Measurements from ENCODE around the gene C1QTNF1. TPM values are rescaled to one million over a fixed set of nuclear protein-coding genes. Genes with fewer than 3 reads are reported as not detected.
"Not testable (repeated sequence)": the region's sequence is repeated elsewhere in the genome, so short reads cannot be mapped to it uniquely, and the experiment has no call there.

C1QTNF1 gene
- total and polyA plus RNA-seq, 2 donors (not counting 3 experiments of a cell fraction or from before 2014, with no cell fraction given): 2.5 to 4.0 TPM

- BruUV-seq (replicated peaks): no TSS peak
- H3K4me2 ChIP-seq (ENCODE audit: insufficient read depth, low read length): no peak overlapping the region
- TF ChIP-seq EZH2 (IDR thresholded peaks at IDR 0.05; ENCODE audit: borderline replicate concordance, low read depth, low read length, severe bottlenecking) (no peak), FOS (IDR thresholded peaks at IDR 0.05; ENCODE audit: borderline replicate concordance, insufficient read depth, low read length) (no peak), MYC (IDR thresholded peaks at IDR 0.05; ENCODE audit: low read depth, low read length) (no peak), POLR2A (IDR thresholded peaks at IDR 0.05; ENCODE audit: low read depth, low read length) (no peak), POLR2AphosphoS5 (IDR thresholded peaks at IDR 0.05; ENCODE audit: insufficient read depth, low read depth, low read length) (no peak), GATA2 (IDR thresholded peaks at IDR 0.05; ENCODE audit: insufficient read depth, insufficient read length, low read depth, low read length) (no peak), MAX (IDR thresholded peaks at IDR 0.05; ENCODE audit: insufficient read depth, insufficient read length) (no peak), JUN (IDR thresholded peaks at IDR 0.05; ENCODE audit: borderline replicate concordance, insufficient read depth, insufficient read length, low read depth) (no peak)
- TF ChIP-seq, protein P1, sequence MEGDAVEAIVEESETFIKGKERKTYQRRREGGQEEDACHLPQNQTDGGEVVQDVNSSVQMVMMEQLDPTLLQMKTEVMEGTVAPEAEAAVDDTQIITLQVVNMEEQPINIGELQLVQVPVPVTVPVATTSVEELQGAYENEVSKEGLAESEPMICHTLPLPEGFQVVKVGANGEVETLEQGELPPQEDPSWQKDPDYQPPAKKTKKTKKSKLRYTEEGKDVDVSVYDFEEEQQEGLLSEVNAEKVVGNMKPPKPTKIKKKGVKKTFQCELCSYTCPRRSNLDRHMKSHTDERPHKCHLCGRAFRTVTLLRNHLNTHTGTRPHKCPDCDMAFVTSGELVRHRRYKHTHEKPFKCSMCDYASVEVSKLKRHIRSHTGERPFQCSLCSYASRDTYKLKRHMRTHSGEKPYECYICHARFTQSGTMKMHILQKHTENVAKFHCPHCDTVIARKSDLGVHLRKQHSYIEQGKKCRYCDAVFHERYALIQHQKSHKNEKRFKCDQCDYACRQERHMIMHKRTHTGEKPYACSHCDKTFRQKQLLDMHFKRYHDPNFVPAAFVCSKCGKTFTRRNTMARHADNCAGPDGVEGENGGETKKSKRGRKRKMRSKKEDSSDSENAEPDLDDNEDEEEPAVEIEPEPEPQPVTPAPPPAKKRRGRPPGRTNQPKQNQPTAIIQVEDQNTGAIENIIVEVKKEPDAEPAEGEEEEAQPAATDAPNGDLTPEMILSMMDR (IDR thresholded peaks at IDR 0.05; ENCODE audit: extremely low read depth in 1 of 2, insufficient read depth in 1 of 2, low read depth in 1 of 2, low read length in 2 of 2): no peak
- no peaks in the 10 kb centered on the region for H4K20me1 ChIP-seq (replicated peaks; ENCODE audit: control insufficient read depth, extremely low read depth, insufficient read depth, low read length)
- FAIRE-seq (no peak), DNase-seq (ENCODE audit: low read depth, low spot score) (no peak)
- H3K36me3 ChIP-seq (ENCODE audit: control insufficient read depth in 2 of 2, extremely low read depth in 1 of 2, insufficient read depth in 2 of 2, low read length in 2 of 2): no peaks in the 10 kb centered on the region
- intact Hi-C loops (cut with micrococcal nuclease) (loop anchor here (2.0 kb wide), 1 partner anchor 21 kb away; no protein-coding TSS in a partner anchor), dilution Hi-C loops (cut with MboI; ENCODE audit: extremely low pct_ligation_motif_present, low sequenced_read_pairs) (no loop called here)
- H3K4me1 ChIP-seq (ENCODE audit: control insufficient read depth, extremely low read depth, insufficient read depth, low read length): peaks cover 8% of the 10 kb centered on the region
- H3K79me2 ChIP-seq (ENCODE audit: control insufficient read depth, insufficient read depth, low read length): no peaks in the 10 kb centered on the region
- no peak overlapping the region for H3K4me3 ChIP-seq (replicated peaks in 1 of 3; ENCODE audit: insufficient read depth in 1 of 3, low read depth in 1 of 3, low read length in 3 of 3)
- no peaks in the 10 kb centered on the region for H3K9me1 ChIP-seq (replicated peaks; ENCODE audit: control insufficient read depth, extremely low read depth, insufficient read depth, low read length)
- H3K27me3 ChIP-seq (ENCODE audit: control insufficient read depth in 2 of 2, insufficient read depth in 2 of 2, low read length in 2 of 2): peaks cover 4 to 5% of the 10 kb centered on the region in 2 experiments
- no peak overlapping the region for H3K9ac ChIP-seq (replicated peaks; ENCODE audit: extremely low read depth, insufficient read depth, low read length)
- no peak overlapping the region for H3K27ac ChIP-seq (ENCODE audit: insufficient read depth, low read depth, low read length)
- no peak overlapping the region for H2AFZ ChIP-seq (ENCODE audit: low read depth, low read length)
- H3K9me3 ChIP-seq (replicated peaks; ENCODE audit: control insufficient read depth, insufficient read depth, low read length): no peaks in the 10 kb centered on the region
- ChIA-PET CTCF (interaction anchor here (2.6 to 6.5 kb wide), 3 partner anchors 14 to 319 kb away, joined by 9 to 46 read pairs (median 20); no protein-coding TSS in a partner anchor), POLR2A (no interaction called here)
These were observed 49.7 kb downstream of the C1QTNF1 start for GRCh38 chr17:79073706-79074088.

DNA sequence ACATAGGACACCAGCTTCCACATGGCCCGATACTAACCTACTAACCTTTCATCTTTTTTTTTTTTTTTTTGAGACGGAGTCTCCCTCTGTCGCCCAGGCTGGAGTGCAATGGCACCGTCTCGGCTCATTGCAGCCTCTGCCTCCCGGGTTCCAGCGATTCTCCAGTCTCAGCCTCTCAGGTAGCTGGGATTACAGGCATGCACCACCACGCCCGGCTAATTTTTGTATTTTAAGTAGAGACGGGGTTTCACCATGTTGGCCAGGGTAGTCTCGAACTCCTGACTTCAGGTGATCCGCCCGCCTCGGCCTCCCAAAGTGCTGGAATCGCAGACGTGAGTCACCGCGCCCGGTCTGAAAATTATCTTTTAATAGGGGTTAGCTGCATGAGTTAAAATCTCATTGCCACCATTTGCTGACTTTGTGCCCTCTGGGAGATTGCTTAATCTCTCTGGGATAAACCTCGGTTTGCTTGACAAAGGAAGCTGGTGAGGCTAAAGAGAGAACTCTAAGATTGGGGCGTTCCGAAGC is 50.2 kb downstream of the C1QTNF1 start:
- intact Hi-C loops (cut with micrococcal nuclease): loop anchor here (2.0 kb wide), 1 partner anchor 21 kb away; no protein-coding TSS in a partner anchor
- H3K9ac ChIP-seq (replicated peaks; ENCODE audit: extremely low read depth, insufficient read depth, low read length); DNase-seq (ENCODE audit: low read depth, low spot score); H3K4me1 ChIP-seq (ENCODE audit: control insufficient read depth, extremely low read depth, insufficient read depth, low read length); H3K27ac ChIP-seq (ENCODE audit: insufficient read depth, low read depth, low read length); H3K36me3 ChIP-seq (ENCODE audit: control insufficient read depth in 2 of 2, extremely low read depth in 1 of 2, insufficient read depth in 2 of 2, low read length in 2 of 2); H3K79me2 ChIP-seq (ENCODE audit: control insufficient read depth, insufficient read depth, low read length); dilution Hi-C loops (cut with MboI; ENCODE audit: extremely low pct_ligation_motif_present, low sequenced_read_pairs); H4K20me1 ChIP-seq (replicated peaks; ENCODE audit: control insufficient read depth, extremely low read depth, insufficient read depth, low read length); H3K9me3 ChIP-seq (replicated peaks; ENCODE audit: control insufficient read depth, insufficient read depth, low read length); H3K27me3 ChIP-seq (ENCODE audit: control insufficient read depth in 2 of 2, insufficient read depth in 2 of 2, low read length in 2 of 2); H3K9me1 ChIP-seq (replicated peaks; ENCODE audit: control insufficient read depth, extremely low read depth, insufficient read depth, low read length); BruUV-seq (replicated peaks); POLR2A ChIA-PET: not testable (repeated sequence)
- Histone ChIP-seq H3K4me3 (replicated peaks in 1 of 3; ENCODE audit: insufficient read depth in 1 of 3, low read depth in 1 of 3, low read length in 3 of 3) (peak overlapping the region in 1 of 3 experiments; percentile 30), H3K4me2 (ENCODE audit: insufficient read depth, low read length) (peak overlapping the region; percentile 59), H2AFZ (ENCODE audit: low read depth, low read length) (peak overlapping the region; percentile 97)
- peak; percentile 4 for FAIRE-seq
- CTCF ChIA-PET: interaction anchor here (0.7 to 6.5 kb wide), 11 partner anchors 9 to 327 kb away, joined by 3 to 46 read pairs (median 7); no protein-coding TSS in a partner anchor
